ENCODE measurements around the gene LYSMD1.

DNA sequence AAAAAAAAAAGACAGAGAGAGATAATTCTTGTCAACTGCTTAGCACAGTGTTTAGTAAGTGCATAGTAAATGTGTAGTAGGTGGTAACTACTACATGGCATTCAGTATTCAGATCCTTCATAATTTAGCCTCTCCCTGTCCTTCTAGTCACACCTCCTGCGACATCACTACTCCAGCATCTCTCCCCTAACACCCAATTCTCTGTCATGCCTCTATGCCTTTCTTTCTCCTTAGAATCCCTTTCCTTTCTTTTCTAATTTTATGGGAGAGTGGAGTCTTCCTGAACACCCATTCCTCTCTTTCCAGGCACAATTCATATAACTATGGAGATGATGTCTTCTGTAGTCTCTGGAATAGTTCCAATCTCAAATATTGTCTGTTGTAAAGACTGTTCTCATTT lies 28.2 kb upstream of the LYSMD1 start:
- TF ChIP-seq, protein P1, sequence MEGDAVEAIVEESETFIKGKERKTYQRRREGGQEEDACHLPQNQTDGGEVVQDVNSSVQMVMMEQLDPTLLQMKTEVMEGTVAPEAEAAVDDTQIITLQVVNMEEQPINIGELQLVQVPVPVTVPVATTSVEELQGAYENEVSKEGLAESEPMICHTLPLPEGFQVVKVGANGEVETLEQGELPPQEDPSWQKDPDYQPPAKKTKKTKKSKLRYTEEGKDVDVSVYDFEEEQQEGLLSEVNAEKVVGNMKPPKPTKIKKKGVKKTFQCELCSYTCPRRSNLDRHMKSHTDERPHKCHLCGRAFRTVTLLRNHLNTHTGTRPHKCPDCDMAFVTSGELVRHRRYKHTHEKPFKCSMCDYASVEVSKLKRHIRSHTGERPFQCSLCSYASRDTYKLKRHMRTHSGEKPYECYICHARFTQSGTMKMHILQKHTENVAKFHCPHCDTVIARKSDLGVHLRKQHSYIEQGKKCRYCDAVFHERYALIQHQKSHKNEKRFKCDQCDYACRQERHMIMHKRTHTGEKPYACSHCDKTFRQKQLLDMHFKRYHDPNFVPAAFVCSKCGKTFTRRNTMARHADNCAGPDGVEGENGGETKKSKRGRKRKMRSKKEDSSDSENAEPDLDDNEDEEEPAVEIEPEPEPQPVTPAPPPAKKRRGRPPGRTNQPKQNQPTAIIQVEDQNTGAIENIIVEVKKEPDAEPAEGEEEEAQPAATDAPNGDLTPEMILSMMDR (IDR thresholded peaks at IDR 0.05) = no peak
- no peak for TF ChIP-seq POLR2A (IDR thresholded peaks at IDR 0.05)
